ENCODE data around the gene SPSB1.

GRCh38 chr1:9397997-9398526, 105.4 kb downstream of the SPSB1 start:
- TF ChIP-seq CTCF (IDR thresholded peaks at IDR 0.05 in 8 of 11, conservative IDR thresholded peaks at IDR 0.05 in 3 of 11), result no peak
- peak in 2 of 3 donors; percentile 30 to 58 for TF ChIP-seq POLR2AphosphoS5 (IDR thresholded peaks at IDR 0.05)

Measured in spleen (tissue), 7 donors.